ENCODE data around the gene C12orf50.
"Not testable (repeated sequence)": the region's sequence is repeated elsewhere in the genome, so short reads cannot be mapped to it uniquely, and the experiment has no call there.

Gene C12orf50

GRCh38 chr12:88035271-88035906 is 6.2 kb upstream of the C12orf50 start:
- ChIA-PET CTCF (interaction anchor here (1.2 kb wide), 1 partner anchor 18 kb away, joined by 3 read pairs; no protein-coding TSS in a partner anchor), POLR2A (no interaction called here)
- peak; percentile 6 for TF ChIP-seq CTCF (IDR thresholded peaks at IDR 0.05; ENCODE audit: control extremely low read depth, extremely low read depth, low read depth, missing control alignments)
- peak; percentile 90 for DNase-seq (ENCODE audit: extremely low spot score)

GRCh38 chr12:88031161-88031560 is 2.0 kb upstream of the C12orf50 start:
- CTCF ChIA-PET: interaction anchor here (0.7 kb wide), 1 partner anchor 11 kb away, joined by 3 read pairs; no protein-coding TSS in a partner anchor
- POLR2A ChIA-PET; DNase-seq (ENCODE audit: extremely low spot score): not testable (repeated sequence)

GRCh38 chr12:88026196-88026595 is 3.0 kb downstream of the C12orf50 start:
- ChIA-PET POLR2A (no interaction called here), CTCF (no interaction called here)

GRCh38 chr12:88017964-88018363 is 11.2 kb downstream of the C12orf50 start:
- POLR2A ChIA-PET: no interaction called here
- TF ChIP-seq CTCF (IDR thresholded peaks at IDR 0.05; ENCODE audit: control extremely low read depth, extremely low read depth, low read depth, missing control alignments): no peak
- CTCF ChIA-PET: interaction anchor here (1.4 kb wide), 1 partner anchor 13 kb away, joined by 4 read pairs; no protein-coding TSS in a partner anchor

More at GRCh38 chr12:88026196-88026595, 3.0 kb downstream of the C12orf50 start:
- no peak for TF ChIP-seq CTCF (IDR thresholded peaks at IDR 0.05; ENCODE audit: control extremely low read depth, extremely low read depth, low read depth, missing control alignments)
- DNase-seq (ENCODE audit: extremely low spot score): no peak

GRCh38 chr12:88015825-88016224 is 13.4 kb downstream of the C12orf50 start:
- DNase-seq (ENCODE audit: extremely low spot score): no peak
- TF ChIP-seq CTCF (IDR thresholded peaks at IDR 0.05; ENCODE audit: control extremely low read depth, extremely low read depth, low read depth, missing control alignments): no peak
- POLR2A ChIA-PET: no interaction called here
- CTCF ChIA-PET: no interaction called here

More at GRCh38 chr12:88017964-88018363, 11.2 kb downstream of the C12orf50 start:
- DNase-seq (ENCODE audit: extremely low spot score): no peak

GRCh38 chr12:88011755-88012154 is 17.4 kb downstream of the C12orf50 start:
- no peak for TF ChIP-seq CTCF (IDR thresholded peaks at IDR 0.05; ENCODE audit: control extremely low read depth, extremely low read depth, low read depth, missing control alignments)
- CTCF ChIA-PET: interaction anchor here (0.8 to 1.4 kb wide), 2 partner anchors 11 to 18 kb away, joined by 3 to 4 read pairs; no protein-coding TSS in a partner anchor
- no peak for DNase-seq (ENCODE audit: extremely low spot score)
- POLR2A ChIA-PET: no interaction called here

- ChIA-PET CTCF (interaction anchor here (2.3 kb wide), 1 partner anchor 10 kb away, joined by 6 read pairs; no protein-coding TSS in a partner anchor), POLR2A (interaction anchor here (0.5 kb wide), 1 partner anchor 26 kb away, joined by 12 read pairs; no protein-coding TSS in a partner anchor)
- DNase-seq (ENCODE audit: extremely low spot score): no peak
- no peak for TF ChIP-seq CTCF (IDR thresholded peaks at IDR 0.05; ENCODE audit: control extremely low read depth, extremely low read depth, low read depth, missing control alignments)
Measured at GRCh38 chr12:88006351-88006750, 22.9 kb downstream of the C12orf50 start.

All from GM10248 (cell line).